SK-N-SH treated with all-trans-retinoic acid at 6 μM for 48 hours (cell line): ENCODE results near the gene RAB30.

Source experiments
- ATAC-seq: fragments of 200-7000 bp; cut with Tn5 transposase; 3 replicates; pipeline ENCODE4 v1.9.1; 2020; ENCODE audit warnings: mild to moderate bottlenecking, moderate library complexity
- BACH2 ChIP-seq: fragments of 250-450 bp; sonication (Bioruptor Pico); IDR thresholded peaks from 2 replicates; pipeline ENCODE4 v1.9.0; 2021; ENCODE audit warnings: mild to moderate bottlenecking, borderline replicate concordance
- CREB5 ChIP-seq: fragments of 250-450 bp; sonication (Bioruptor Pico); IDR thresholded peaks from 2 replicates; pipeline ENCODE4 v1.5.1; 2020; ENCODE audit warnings: low read depth, mild to moderate bottlenecking, moderate library complexity
- CSDC2 ChIP-seq: fragments of 250-450 bp; sonication (Bioruptor Pico); IDR thresholded peaks from 2 replicates; pipeline ENCODE4 v1.5.0; 2020; ENCODE audit warnings: mild to moderate bottlenecking, moderate library complexity
- CSRNP3 ChIP-seq: fragments of 250-450 bp; sonication (Bioruptor Pico); IDR thresholded peaks from 2 replicates; pipeline ENCODE4 v1.5.1; 2021; ENCODE audit warnings: mild to moderate bottlenecking, moderate library complexity
- ESRRG ChIP-seq: fragments of 250-450 bp; sonication (Bioruptor Pico); IDR thresholded peaks from 2 replicates; pipeline ENCODE4 v1.6.1; 2021; ENCODE audit warnings: mild to moderate bottlenecking
- GLIS3 ChIP-seq: fragments of 250-450 bp; sonication (Bioruptor Pico); IDR thresholded peaks from 2 replicates; pipeline ENCODE4 v1.5.0; 2020; ENCODE audit warnings: mild to moderate bottlenecking, moderate library complexity
- ISL1 ChIP-seq: fragments of 250-450 bp; sonication (Bioruptor Pico); IDR thresholded peaks from 2 replicates; pipeline ENCODE4 v2.1.2; 2022; ENCODE audit warnings: mild to moderate bottlenecking, moderate library complexity
- PATZ1 ChIP-seq: fragments of 250-450 bp; sonication (Bioruptor Pico); IDR thresholded peaks from 2 replicates; pipeline ENCODE4 v1.8.0; 2020; ENCODE audit warnings: mild to moderate bottlenecking, moderate library complexity, borderline replicate concordance
- POU6F1 ChIP-seq: fragments of 250-450 bp; sonication (Bioruptor Pico); IDR thresholded peaks from 2 replicates; pipeline ENCODE4 v1.8.0; 2021; ENCODE audit warnings: low read depth, mild to moderate bottlenecking, moderate library complexity, borderline replicate concordance
- PPARA ChIP-seq: fragments of 250-450 bp; sonication (Bioruptor Pico); IDR thresholded peaks from 2 replicates; pipeline ENCODE4 v1.5.0; 2020; ENCODE audit warnings: mild to moderate bottlenecking, borderline replicate concordance
- RARB ChIP-seq: fragments of 250-450 bp; sonication (Bioruptor Pico); IDR thresholded peaks from 2 replicates; pipeline ENCODE4 v1.8.0; 2021; ENCODE audit warnings: mild to moderate bottlenecking, moderate library complexity
- SNAI2 ChIP-seq: fragments of 250-450 bp; sonication (Bioruptor Pico); IDR thresholded peaks from 2 replicates; pipeline ENCODE4 v1.5.0; 2020; ENCODE audit warnings: mild to moderate bottlenecking, moderate library complexity
- TCF4 ChIP-seq: fragments of 250-450 bp; sonication (Bioruptor Pico); IDR thresholded peaks from 2 replicates; pipeline ENCODE4 v1.8.0; 2021; ENCODE audit warnings: mild to moderate bottlenecking, moderate library complexity, borderline replicate concordance
- TOX ChIP-seq: fragments of 250-450 bp; sonication (Bioruptor Pico); IDR thresholded peaks from 2 replicates; pipeline ENCODE4 v1.8.0; 2021; ENCODE audit warnings: mild to moderate bottlenecking, moderate library complexity, borderline replicate concordance
- TSHZ2 ChIP-seq: fragments of 250-450 bp; sonication (Bioruptor Pico); IDR thresholded peaks from 2 replicates; pipeline ENCODE4 v1.5.0; 2020; ENCODE audit warnings: mild to moderate bottlenecking, moderate library complexity
- ZC3H10 ChIP-seq: fragments of 250-450 bp; sonication (Bioruptor Pico); IDR thresholded peaks from 2 replicates; pipeline ENCODE4 v1.5.1; 2021; ENCODE audit warnings: mild to moderate bottlenecking, moderate library complexity
- ZFP3 ChIP-seq: fragments of 250-450 bp; sonication (Bioruptor Pico); IDR thresholded peaks from 2 replicates; pipeline ENCODE4 v1.5.0; 2020; ENCODE audit warnings: mild to moderate bottlenecking, moderate library complexity
- ZFP30 ChIP-seq: fragments of 450-650 bp; formaldehyde crosslinking; IDR thresholded peaks from 2 replicates; pipeline ENCODE4 v1.5.0; 2022; ENCODE audit warnings: mild to moderate bottlenecking, moderate library complexity
- ZNF70 ChIP-seq: fragments of 450-650 bp; formaldehyde crosslinking; IDR thresholded peaks from 2 replicates; pipeline ENCODE4 v1.5.0; 2020; ENCODE audit warnings: mild to moderate bottlenecking, moderate library complexity
- ZNF8 ChIP-seq: fragments of 450-650 bp; formaldehyde crosslinking; IDR thresholded peaks from 2 replicates; pipeline ENCODE4 v1.5.0; 2020; ENCODE audit warnings: mild to moderate bottlenecking, moderate library complexity

RAB30 gene

GRCh38 chr11:83118814-83119213, 47.1 kb upstream of the RAB30 start:
- no peak for ATAC-seq
- TF ChIP-seq PPARA (CRISPR knock-in tag): no peak
- TF ChIP-seq ZNF8 (CRISPR knock-in tag): no peak
- TF ChIP-seq TSHZ2 (CRISPR knock-in tag): no peak
- no peak for TF ChIP-seq ZNF70
- TF ChIP-seq TCF4 (CRISPR knock-in tag): no peak
- TF ChIP-seq PATZ1 (CRISPR knock-in tag): no peak
- TF ChIP-seq ZFP3 (CRISPR knock-in tag): no peak
- TF ChIP-seq GLIS3 (CRISPR knock-in tag): no peak
- no peak for TF ChIP-seq CREB5
- TF ChIP-seq CSDC2 (CRISPR knock-in tag): no peak
- no peak for TF ChIP-seq RARB (CRISPR knock-in tag)
- TF ChIP-seq SNAI2 (CRISPR knock-in tag): no peak
- TF ChIP-seq ESRRG (CRISPR knock-in tag): no peak
- no peak for TF ChIP-seq ISL1 (CRISPR knock-in tag)
- no peak for TF ChIP-seq ZC3H10
- TF ChIP-seq POU6F1: no peak

- no peak for ATAC-seq
- no peak for TF ChIP-seq PATZ1 (CRISPR knock-in tag)
- TF ChIP-seq ESRRG (CRISPR knock-in tag): no peak
- TF ChIP-seq PPARA (CRISPR knock-in tag): no peak
- no peak for TF ChIP-seq TCF4 (CRISPR knock-in tag)
- TF ChIP-seq CREB5: no peak
- no peak for TF ChIP-seq ZFP30 (CRISPR knock-in tag)
- TF ChIP-seq ZNF8 (CRISPR knock-in tag): no peak
- no peak for TF ChIP-seq BACH2 (CRISPR knock-in tag)
- TF ChIP-seq ZNF70: no peak
- TF ChIP-seq SNAI2 (CRISPR knock-in tag): no peak
- TF ChIP-seq ISL1 (CRISPR knock-in tag): no peak
- no peak for TF ChIP-seq ZFP3 (CRISPR knock-in tag)
- TF ChIP-seq CSRNP3 (CRISPR knock-in tag): no peak
- no peak for TF ChIP-seq ZC3H10
- no peak for TF ChIP-seq RARB (CRISPR knock-in tag)
- no peak for TF ChIP-seq TOX (CRISPR knock-in tag)
- no peak for TF ChIP-seq GLIS3 (CRISPR knock-in tag)
- no peak for TF ChIP-seq POU6F1
- TF ChIP-seq, all 23 proteins: peak for 0
Observed at GRCh38 chr11:83116015-83116641, 44.4 kb upstream of the RAB30 start.
